Parathyroid adenoma (tissue), 2 donors: ENCODE results near the gene ITPKB.
A peak's percentile ranks its signal among the peaks of the same experiment; 100 is the strongest.

Experiments
- H2AFZ ChIP-seq: fragments of 300-600 bp; sonication (generic); one replicate; pipeline ENCODE4 v1.7.0; 2017; ENCODE audit warnings: antibody characterized with exemption, mild to moderate bottlenecking
- H3K27ac ChIP-seq: fragments of 300-600 bp; sonication (generic); one replicate; pipeline ENCODE4 v1.7.0; 2017
- H3K27me3 ChIP-seq: fragments of 300-600 bp; sonication (generic); one replicate; pipeline ENCODE4 v1.7.0; 2017; ENCODE audit warnings: low read length; ENCODE audit not compliant: control insufficient read depth, insufficient read depth
- H3K36me3 ChIP-seq: fragments of 300-600 bp; sonication (generic); one replicate; pipeline ENCODE4 v1.7.0; 2017; ENCODE audit warnings: low read length; ENCODE audit not compliant: control insufficient read depth, insufficient read depth
- H3K4me1 ChIP-seq: fragments of 300-600 bp; sonication (generic); one replicate; pipeline ENCODE4 v1.7.0; 2017; ENCODE audit warnings: control low read depth
- H3K4me2 ChIP-seq: fragments of 300-600 bp; sonication (generic); one replicate; pipeline ENCODE4 v1.7.0; 2017; ENCODE audit warnings: low read length
- H3K4me3 ChIP-seq: fragments of 300-600 bp; sonication (generic); one replicate; pipeline ENCODE4 v1.7.0; 2017; ENCODE audit warnings: low read depth, low read length
- H3K79me2 ChIP-seq: fragments of 300-600 bp; sonication (generic); one replicate; pipeline ENCODE4 v1.7.0; 2017; ENCODE audit warnings: control low read depth
- H3K9ac ChIP-seq: fragments of 300-600 bp; sonication (generic); one replicate; pipeline ENCODE4 v1.7.0; 2017; ENCODE audit warnings: mild to moderate bottlenecking
- H3K9me3 ChIP-seq: fragments of 300-600 bp; sonication (generic); one replicate; pipeline ENCODE4 v1.7.0; 2017; ENCODE audit warnings: low read length; ENCODE audit not compliant: control insufficient read depth
- CTCF ChIP-seq: fragments of 300-600 bp; sonication (generic); IDR thresholded peaks from one replicate; pipeline ENCODE4 v1.7.0; 2017; ENCODE audit warnings: antibody characterized with exemption, mild to moderate bottlenecking
- donor health status: primary hyperparathyroidism.

ITPKB gene

GRCh38 chr1:226695335-226695900 lies 43.7 kb downstream of the ITPKB start:
- Histone ChIP-seq H3K9ac (no peak overlapping the region), H3K27ac (no peak overlapping the region), H3K27me3 (no peaks in the 10 kb centered on the region), H3K4me3 (no peak overlapping the region), H3K4me2 (no peak overlapping the region), H3K4me1 (no peaks in the 10 kb centered on the region), H3K9me3 (no peaks in the 10 kb centered on the region), H3K36me3 (no peaks in the 10 kb centered on the region), H3K79me2 (peaks cover 2% of the 10 kb centered on the region), H2AFZ (no peak overlapping the region)
- no peak for TF ChIP-seq CTCF

GRCh38 chr1:226692823-226693222 lies 46.3 kb downstream of the ITPKB start:
- H3K36me3 ChIP-seq: no peaks in the 10 kb centered on the region
- H3K9ac ChIP-seq: no peak overlapping the region
- no peaks in the 10 kb centered on the region for H3K27me3 ChIP-seq
- no peak for TF ChIP-seq CTCF
- H3K4me3 ChIP-seq: no peak overlapping the region
- H3K27ac ChIP-seq: no peak overlapping the region
- peaks cover 2% of the 10 kb centered on the region for H3K79me2 ChIP-seq
- no peak overlapping the region for H2AFZ ChIP-seq
- H3K4me2 ChIP-seq: no peak overlapping the region
- no peaks in the 10 kb centered on the region for H3K4me1 ChIP-seq
- H3K9me3 ChIP-seq: no peaks in the 10 kb centered on the region

- no peaks in the 10 kb centered on the region for H3K36me3 ChIP-seq
- H3K4me1 ChIP-seq: no peaks in the 10 kb centered on the region
- no peak overlapping the region for H3K27ac ChIP-seq
- TF ChIP-seq CTCF: no peak
- H2AFZ ChIP-seq: no peak overlapping the region
- H3K79me2 ChIP-seq: peaks cover 2% of the 10 kb centered on the region
- H3K4me2 ChIP-seq: no peak overlapping the region
- H3K9me3 ChIP-seq: no peaks in the 10 kb centered on the region
- no peaks in the 10 kb centered on the region for H3K27me3 ChIP-seq
- no peak overlapping the region for H3K4me3 ChIP-seq
- H3K9ac ChIP-seq: no peak overlapping the region
Observed at GRCh38 chr1:226692051-226692792, 46.9 kb downstream of the ITPKB start.

GRCh38 chr1:226691247-226691646 lies 47.8 kb downstream of the ITPKB start:
- Histone ChIP-seq H2AFZ (no peak overlapping the region), H3K27me3 (no peaks in the 10 kb centered on the region), H3K4me3 (no peak overlapping the region), H3K79me2 (no peaks in the 10 kb centered on the region), H3K4me2 (no peak overlapping the region), H3K36me3 (no peaks in the 10 kb centered on the region), H3K9ac (no peak overlapping the region), H3K4me1 (no peaks in the 10 kb centered on the region), H3K27ac (peak overlapping the region; percentile 2), H3K9me3 (no peaks in the 10 kb centered on the region)
- TF ChIP-seq CTCF: no peak

- Histone ChIP-seq H3K79me2 (no peaks in the 10 kb centered on the region), H3K4me3 (no peak overlapping the region), H3K9me3 (no peaks in the 10 kb centered on the region), H2AFZ (no peak overlapping the region), H3K4me2 (no peak overlapping the region), H3K36me3 (no peaks in the 10 kb centered on the region), H3K4me1 (no peaks in the 10 kb centered on the region), H3K9ac (no peak overlapping the region), H3K27me3 (no peaks in the 10 kb centered on the region), H3K27ac (peak overlapping the region; percentile 2)
- no peak for TF ChIP-seq CTCF
Observed at GRCh38 chr1:226690460-226690982, 48.6 kb downstream of the ITPKB start.
